GM12891 (cell line): ENCODE data around the gene SPATA13.

Experiments used
- POLR2AphosphoS5 ChIP-seq: IDR thresholded peaks from 2 replicates; pipeline ENCODE4 v1.6.1; 2011; ENCODE audit warnings: low read depth, low read length, control low read depth
- TAF1 ChIP-seq: IDR thresholded peaks from 2 replicates; pipeline ENCODE4 v1.6.1; 2011; ENCODE audit warnings: low read depth, low read length, control low read depth

DNA sequence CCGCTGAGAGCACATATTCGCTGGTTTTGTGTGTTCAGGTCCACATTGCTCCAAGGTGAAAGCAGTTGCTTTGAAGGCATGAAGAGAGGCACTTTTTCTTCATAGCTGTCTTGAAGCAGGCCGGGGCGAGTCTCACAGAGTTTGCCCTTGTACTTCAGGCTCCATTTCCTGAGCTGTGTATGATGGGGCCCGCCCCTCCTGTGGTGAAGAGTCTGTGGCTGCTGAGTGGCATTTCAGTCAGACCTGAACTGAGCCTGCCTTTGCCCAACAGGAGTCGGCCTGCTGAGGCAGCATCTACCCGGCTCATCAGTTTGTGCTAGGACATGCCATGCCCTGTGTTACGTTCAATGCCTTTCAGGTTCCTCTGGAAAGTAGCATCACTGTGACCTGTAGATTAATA lies 104.5 kb downstream of the SPATA13 start:
- TF ChIP-seq POLR2AphosphoS5 (no peak), TAF1 (no peak)
